ENCODE measurements around the gene HLA-DMB. TPM values are rescaled to one million over a fixed set of nuclear protein-coding genes. Genes with fewer than 3 reads are reported as not detected.

The HLA-DMB gene
- total RNA-seq, 1 donor from 2014 or later = 0.51 TPM

DNA sequence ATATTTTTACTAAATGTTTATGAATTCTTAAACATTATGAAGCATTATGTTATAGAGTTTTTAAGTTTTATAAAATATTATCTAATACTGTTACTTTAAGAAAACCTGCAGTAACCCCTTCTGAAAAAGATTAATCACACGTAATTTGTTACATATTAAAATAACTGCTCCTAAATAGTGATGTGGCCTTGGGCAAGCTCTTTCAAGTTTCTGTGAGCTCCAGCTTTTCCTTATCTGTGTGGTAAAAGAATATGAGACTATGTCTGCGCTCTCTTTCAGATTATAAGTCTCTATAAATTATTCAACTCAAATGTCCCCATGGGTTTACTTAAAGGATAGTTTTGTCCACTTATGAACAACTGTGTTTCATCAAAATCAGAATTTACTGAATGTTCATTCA, 31.9 kb downstream of the HLA-DMB start:
- DNase-seq (ENCODE audit: low read depth in 2 of 2) = no peak

DNA sequence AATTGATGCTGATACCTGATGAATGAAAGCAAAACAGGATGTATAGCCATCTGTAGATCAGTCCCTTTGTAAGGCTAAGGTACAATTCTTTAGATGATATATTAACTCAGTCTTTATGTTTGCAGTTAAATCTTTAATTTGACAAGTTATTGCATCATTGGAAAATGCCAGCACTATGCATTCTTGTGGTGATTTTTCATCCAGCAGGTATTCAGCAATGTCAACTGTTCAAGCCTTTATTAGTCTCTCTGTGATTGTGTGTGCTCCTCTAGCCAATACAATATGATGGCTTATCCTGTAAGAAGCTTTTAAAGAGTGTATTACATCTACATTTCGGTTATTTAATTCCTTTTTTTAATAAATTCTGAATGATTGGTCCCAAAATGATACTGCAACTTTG, 34.3 kb downstream of the HLA-DMB start:
- no peak for DNase-seq (ENCODE audit: low read depth in 2 of 2)

DNA sequence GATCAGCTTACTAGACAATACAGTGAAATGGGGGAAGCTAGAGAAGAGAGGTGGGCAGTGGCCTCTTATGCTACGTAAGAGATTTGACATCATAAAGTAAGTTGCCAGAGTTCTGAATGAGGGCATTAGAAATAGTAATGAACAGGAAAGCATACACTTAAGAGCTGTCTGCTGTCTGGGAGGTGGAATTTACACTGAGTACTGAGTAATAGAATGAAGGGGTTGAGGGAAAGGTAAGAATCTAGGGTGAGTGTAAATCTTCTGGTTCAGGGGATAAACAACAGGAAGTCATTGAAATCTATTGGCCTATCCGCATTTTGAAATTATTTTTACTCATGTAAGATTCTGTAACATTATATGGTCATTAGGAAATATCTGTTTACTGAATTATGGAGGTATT, 35.8 kb downstream of the HLA-DMB start:
- no peak for DNase-seq (ENCODE audit: low read depth in 2 of 2)

DNA sequence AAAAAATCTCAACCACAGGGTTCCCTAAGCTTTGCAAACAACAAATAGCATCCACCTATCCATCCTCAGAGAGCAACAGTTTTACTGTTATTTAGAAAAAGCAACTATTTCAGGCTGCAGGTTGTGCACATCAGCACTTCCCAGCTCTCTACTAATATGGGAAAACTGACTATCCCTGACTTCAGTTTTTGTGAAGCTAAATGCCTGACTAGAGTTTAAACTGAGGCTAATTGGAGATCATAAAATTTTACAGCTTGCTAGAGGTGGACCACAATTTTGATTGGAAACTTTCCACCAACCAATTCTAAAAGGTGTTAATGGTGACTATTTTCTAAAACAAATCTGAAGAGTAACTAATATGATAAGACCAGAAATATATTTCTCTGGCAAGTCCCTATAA, 36.9 kb downstream of the HLA-DMB start:
- DNase-seq (ENCODE audit: low read depth in 2 of 2) = no peak

DNA sequence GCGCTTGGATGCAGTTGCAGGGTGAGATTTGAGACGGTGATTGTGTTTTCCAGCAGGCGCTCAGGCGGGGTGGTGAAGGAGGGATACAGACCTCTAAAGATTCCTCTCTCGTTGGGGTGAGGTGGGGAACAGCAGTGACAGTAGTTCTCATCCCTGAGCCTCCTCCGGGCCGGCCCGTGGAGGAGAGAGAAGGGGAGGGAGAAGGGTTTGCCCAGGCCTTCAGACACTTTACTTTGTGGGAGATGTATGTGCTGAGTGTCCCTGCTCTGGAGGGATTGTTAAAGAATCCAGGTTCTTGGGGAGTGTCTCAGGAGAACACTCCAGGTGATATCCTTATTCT, 45.9 kb downstream of the HLA-DMB start:
- no peak for DNase-seq (ENCODE audit: low read depth in 2 of 2)

DNA sequence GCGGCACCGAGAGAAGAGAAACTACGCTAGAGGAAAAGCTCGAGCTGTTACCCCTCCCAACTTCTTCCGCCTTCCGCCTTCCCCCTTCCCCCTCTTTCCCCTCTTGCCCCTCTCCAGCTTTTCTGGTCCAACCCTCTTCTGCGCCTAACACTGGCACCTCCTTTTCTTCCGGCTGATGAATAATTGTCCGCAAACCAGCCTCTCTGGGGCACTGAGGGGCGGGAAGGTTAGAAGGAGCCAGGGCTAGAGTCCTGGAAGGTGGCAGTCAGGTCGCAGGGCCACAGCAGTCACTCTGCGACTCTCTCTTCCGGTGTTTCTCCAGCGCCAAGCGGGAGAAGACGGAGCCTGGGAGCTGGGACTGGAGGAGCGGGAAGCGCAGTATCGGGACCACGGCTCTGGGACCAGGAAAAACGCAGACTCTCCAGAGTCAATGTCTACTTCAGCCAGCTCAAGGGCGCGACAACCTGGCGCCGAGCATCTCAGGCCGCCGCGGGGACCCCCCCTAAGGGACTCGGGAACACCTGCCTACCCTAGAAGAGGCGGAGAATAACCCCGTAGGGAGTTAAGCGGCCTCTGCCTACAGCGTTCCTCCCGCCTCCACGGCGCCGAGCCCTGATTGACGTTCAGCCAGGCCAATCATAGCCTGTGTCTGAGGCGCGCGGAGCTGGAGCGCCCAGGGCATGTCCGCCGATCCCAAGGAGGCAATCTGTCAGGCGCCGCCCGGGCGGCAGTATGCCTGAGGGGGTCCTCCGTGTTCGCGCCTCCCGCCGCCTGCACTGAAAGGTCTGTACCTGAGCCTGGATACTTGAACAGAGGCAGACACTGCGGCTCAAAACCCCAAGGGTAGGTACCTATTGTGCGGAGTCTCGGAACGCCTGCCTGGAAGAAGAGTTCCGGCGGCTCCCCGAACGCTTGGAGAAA, 46.5 kb downstream of the HLA-DMB start:
- peak; percentile 80 to 92 for DNase-seq (ENCODE audit: low read depth in 2 of 2)

DNA sequence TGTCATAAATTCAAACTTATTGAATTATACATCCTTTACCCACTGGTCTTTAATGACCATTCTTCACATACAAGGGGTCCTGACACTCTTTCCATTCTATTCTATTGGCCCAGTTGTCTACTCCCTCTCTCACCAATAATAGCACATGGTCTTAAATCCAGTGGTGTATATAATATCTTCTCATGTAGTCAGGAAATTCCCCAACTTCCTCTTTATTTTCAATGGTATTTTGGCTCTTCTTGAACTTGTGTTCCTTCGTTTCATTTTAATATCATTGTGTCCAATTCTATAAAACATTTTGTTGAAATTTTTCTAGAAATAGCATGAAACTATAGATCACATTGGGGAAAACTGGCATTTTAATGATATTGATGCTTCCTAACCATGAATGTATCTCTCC, 50.0 kb downstream of the HLA-DMB start:
- peak in 1 of 2 donors; percentile 9 for DNase-seq (ENCODE audit: low read depth in 2 of 2)

DNA sequence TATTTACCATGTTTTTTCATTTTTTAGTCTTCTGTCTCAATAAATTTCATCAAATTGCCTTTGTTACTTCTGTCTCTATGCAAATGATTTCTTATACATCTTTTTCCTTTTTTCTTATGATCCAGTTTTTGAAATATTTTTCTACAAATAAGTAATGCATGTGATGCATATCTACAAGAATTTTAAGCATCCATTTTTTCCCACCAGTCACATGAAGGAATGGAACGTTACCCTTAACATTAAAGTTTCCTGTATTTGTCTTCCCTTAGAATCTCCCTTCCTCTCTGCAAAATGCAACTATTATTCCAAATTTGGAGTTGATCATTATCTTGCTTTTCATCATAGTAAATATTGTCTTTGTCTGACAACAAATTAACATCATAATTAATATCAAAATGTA, 51.3 kb downstream of the HLA-DMB start:
- no peak for DNase-seq (ENCODE audit: low read depth in 2 of 2)

DNA sequence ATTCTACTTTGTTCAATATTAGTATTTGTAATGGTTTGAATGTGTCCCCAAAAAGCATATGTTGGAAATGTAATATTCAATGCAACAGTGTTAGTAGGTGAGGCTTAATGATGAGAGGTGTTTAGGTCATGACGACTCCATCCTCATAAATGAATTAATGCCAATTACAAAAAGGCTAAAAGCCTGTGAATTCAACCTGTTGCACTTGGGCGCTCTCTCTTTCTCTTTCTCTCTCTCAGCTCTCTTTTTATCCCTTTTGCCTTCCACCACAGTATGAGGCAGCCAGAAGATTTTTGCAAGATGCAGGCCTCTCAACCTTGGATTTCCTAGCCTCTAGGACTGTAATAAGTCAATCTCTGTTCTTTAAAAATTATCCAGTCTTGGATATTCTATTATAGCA, 52.3 kb downstream of the HLA-DMB start:
- no peak for DNase-seq (ENCODE audit: low read depth in 2 of 2)

DNA sequence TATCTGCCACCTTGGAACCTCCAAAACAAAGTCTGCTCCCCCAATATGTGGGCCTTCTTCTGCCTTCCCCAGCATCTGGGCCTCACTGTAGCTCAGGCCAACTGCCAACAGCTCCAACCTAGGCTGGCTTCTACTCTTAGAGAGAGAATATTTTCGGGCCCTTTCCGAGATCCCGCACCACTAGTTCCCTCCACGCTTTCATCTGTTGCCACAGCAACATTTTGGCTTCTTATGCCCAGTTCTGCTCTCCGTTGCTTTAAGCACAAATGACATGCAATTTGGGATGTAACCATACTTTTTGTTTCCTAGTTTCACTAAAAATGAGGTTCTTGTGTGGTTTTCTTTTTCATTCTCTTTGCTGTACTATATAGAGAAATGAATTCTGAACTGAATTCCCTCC, 53.2 kb downstream of the HLA-DMB start:
- no peak for DNase-seq (ENCODE audit: low read depth in 2 of 2)

DNA sequence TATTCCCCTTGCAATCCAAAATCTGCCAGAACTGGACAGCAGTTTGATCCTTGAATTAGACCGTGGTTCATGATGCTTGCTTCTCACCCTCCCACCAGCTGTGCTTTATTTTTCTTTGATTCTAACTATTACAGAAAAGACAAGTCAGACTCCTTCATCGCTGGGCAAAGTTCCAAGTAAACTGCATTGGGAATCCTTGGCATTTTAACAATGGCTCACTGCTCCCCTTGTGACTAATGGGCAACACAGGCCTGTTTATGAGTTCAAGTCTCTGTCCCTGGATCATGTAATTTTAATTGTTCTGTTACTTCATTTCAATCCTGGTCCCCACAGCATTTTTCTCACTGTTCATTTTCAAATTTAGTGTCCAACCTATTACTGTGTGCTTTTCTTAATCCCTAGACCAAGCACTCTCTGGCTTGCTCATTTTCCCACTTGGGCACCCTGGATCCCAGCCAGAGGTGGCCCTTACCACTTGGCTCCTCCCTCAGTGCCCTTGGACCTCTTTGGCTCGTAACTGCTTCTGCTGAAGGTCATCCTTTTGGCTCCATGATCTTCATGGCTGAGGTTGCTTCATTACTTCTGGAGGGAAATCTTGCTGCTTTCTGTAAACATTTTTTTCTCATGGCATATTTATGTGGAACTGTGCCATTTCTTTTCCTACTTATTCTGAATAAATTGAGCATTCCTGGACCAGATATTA, 54.0 kb downstream of the HLA-DMB start:
- DNase-seq (ENCODE audit: low read depth in 2 of 2) = peak in 1 of 2 donors; percentile 27

DNA sequence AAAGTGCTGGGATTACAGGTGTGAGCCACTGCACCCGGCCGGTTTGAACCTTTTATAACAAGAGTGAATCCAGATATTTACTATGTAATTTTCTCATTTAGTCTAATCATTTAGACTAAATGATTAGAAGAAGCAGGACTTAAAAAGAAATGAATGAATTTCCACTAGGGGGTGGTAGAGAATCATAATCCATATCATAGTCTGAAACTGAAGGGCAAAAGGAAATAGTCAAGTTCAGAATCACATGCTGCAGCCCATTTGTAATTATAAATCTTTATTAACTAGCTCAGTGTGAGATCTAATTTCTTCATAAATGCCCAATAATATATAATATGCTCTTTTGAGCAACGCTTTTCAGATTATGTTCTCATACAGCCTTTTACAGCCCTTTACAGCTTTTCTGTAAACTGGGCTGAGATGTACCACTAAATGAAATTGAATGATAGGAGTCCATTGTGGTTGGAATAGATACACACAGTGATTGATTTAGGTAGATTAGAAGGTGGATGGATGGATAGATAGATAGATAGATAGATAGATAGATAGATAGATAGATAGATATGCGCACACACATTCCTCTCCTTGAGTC, 55.0 kb downstream of the HLA-DMB start:
- peak; percentile 75 to 76 for DNase-seq (ENCODE audit: low read depth in 2 of 2)

Other genes starting within 250 kb of the HLA-DMB start
- gene HLA-DQA2, start 199.6 kb downstream of the HLA-DMB start, total RNA-seq = not detected in 2 replicates
- not detected in 2 replicates for gene HLA-DQB2, start 177.5 kb downstream of the HLA-DMB start, total RNA-seq
- gene HLA-DOB, start 124.0 kb downstream of the HLA-DMB start, total RNA-seq = under 0.01 and 0.13 TPM in 2 replicates
- 26.7 and 27.5 TPM in 2 replicates for gene TAP2, start 102.3 kb downstream of the HLA-DMB start, total RNA-seq
- gene PSMB8, start 97.0 kb downstream of the HLA-DMB start, total RNA-seq = 57.3 and 64.9 TPM in 2 replicates
- gene TAP1, start 87.3 kb downstream of the HLA-DMB start, total RNA-seq = 30.7 and 40.7 TPM in 2 replicates
- gene PSMB9, start 86.8 kb downstream of the HLA-DMB start, total RNA-seq = 23.6 and 27.3 TPM in 2 replicates
- gene HLA-DMA, start 12.1 kb upstream of the HLA-DMB start, total RNA-seq = 0.63 and 1.2 TPM in 2 replicates
- 39.4 and 51.0 TPM in 2 replicates for gene BRD2, start 27.6 kb upstream of the HLA-DMB start, total RNA-seq
- gene HLA-DOA, start 68.6 kb upstream of the HLA-DMB start, total RNA-seq = not detected in 2 replicates
- 3.2 and 6.3 TPM in 2 replicates for gene HLA-DPA1, start 132.6 kb upstream of the HLA-DMB start, total RNA-seq
- 10.9 and 13.4 TPM in 2 replicates for gene HLA-DPB1, start 135.0 kb upstream of the HLA-DMB start, total RNA-seq